NCI-H446 treated with DMSO at 0.1 percent for 48 hours (cell line): Measurements from ENCODE around the gene SMIM24.

Source experiments
- DNase-seq: peaks from one replicate; lab custom pipeline; 2025; lab: John Stamatoyannopoulos, UW

Gene SMIM24

DNA sequence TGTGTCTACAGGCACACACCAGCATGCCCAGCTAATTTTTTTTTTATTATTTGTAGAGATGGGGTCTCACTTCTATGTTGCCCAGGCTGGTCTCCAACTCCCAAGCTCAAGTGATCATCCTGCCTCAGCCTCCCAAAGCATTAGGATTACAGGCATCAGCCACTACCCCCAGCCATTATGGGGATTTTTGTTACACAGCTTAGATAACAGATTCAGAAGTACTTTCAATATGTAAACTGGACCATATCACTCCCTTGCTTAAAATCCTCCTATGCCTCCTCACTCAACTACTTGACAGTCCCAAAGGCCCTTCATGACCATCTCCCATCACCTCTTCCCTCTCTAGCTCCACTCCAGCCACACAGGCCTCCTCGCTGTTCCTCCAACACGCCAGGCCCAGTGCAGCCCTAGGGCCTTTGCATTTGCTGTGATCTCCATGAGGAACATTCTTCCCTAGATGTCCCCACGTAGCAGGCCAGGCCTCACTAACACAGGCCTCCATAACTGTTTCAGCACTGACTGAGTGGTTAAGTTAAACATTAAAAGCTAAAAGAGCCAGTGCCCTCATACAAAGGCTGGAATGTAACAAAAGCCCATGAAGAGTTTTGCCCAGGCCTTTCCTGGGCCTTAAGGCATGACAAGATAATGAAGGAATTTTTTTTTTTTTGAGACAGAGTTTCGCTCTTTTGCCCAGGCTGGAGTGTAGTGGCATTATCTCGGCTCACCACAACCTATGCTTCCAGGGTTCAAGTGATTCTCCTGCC is 17.6 kb upstream of the SMIM24 start:
- DNase-seq: no peak

DNA sequence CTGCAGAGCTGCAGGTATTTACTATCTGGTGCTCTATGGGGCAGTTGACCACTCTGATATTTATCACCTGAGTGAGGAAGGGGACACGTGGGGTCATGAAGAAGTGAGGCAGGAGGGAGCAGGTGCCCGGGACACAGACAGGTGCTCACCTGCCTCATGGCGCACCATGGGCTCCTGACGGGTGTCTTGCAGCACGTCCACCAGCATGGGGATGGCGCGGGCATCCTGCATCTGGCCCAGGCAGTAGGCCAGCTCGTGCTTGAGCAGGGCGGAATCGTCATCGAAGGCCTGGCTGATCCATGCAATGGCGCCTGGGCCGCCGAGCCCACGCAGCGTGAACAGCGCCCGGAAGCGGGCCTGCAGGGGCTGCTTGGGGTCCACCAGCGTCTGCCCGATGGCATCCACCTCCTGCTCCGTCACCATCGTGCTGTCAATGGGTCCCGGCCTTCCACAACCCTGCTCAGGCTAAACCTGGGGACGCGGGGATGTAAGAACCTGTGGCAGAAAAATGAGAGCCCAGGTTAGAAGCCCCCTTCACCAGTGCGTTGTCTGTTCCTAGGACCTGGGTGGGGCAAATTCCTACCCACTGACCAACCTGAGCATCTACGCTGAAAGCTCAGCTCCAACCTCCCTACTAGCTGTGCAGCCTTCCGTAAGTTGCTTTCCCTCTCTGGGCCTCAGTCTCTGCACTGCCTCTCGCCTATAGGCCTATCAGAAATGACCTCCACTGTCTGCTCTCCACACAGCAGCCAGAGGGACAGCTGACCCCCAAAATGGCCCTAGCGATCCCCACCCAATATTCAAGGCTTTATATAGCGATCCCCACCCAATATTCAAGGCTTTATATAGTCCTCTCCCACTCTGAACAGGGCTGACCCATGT is 16.3 kb upstream of the SMIM24 start:
- DNase-seq: no peak

DNA sequence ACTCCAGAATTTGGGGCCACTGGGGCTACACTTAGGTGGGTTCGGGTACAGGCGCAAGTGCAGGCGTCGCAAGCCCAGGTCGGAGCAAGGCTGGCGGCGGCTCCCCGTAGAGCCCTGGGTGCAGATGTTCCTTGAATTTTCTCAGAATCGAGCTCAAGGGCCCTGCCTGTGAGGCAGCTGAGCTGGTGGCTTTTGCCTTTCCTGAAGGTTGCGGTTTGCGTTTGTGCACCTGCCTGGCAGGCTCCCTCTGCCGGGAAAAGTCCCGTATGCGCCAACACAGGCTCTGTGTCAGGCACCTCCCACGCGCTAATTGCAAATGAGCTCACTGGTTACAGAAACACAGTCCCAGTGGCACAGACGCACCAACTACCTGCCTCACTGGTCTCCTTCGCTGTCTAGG is 14.2 kb upstream of the SMIM24 start:
- DNase-seq: no peak

DNA sequence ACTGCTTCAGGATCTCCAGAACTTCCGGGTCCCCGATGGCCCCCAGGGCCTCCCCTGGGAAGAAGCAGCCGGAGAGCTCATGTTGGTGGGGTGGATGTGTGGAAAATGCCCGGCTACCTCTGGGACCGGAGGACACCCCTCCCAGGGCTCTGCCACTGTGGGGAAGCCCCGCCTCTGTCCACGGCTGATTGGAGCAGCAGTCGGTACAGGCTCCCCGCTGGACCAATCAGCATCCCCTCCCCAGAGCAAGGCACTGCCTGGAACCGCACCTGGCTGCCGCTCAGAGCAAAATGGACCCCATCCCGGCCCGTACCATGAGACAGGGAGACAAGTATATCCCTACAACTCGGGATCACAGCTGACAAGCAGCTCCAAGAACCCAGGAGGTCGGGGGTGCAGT is 13.7 kb upstream of the SMIM24 start:
- DNase-seq: no peak

DNA sequence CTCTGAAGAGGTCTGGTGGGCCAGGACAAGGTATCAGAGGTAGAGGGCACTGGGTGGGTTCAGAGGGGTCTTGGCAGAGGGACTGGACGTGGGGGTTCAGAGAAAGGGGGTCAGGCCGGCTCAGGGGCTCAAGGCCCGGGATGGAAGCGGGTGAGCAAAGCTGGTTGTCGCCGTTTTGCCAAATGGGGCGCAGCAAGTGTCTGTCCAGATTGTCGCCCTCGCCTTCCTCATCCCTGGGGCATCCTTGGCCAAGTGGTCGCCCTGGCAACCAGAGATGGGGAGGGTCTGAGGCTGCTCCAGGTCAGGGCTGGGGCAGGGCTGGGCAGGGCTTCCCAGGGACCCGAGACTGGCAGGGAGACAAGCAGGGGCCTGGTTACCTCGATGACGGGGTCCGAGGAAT is 13.3 kb upstream of the SMIM24 start:
- no peak for DNase-seq

DNA sequence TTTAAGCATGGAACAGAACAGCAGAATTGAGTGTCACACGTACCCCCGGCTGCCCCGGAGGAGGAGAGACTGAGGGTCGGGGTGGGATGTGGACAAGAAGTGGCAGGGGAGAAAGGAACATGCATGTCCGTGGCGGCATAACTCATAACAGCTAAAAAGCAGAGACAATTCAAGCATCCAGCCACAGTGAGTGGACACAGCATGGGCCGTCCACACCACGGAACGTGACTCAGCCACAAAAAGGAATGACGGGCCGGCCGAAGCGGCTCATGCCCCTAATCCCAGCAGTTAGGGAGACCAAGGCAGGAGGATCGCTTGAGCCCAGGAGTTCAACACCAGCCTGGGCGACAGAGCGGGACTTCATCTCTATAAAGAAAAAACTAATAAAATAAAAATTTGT is 12.6 kb upstream of the SMIM24 start:
- no peak for DNase-seq

DNA sequence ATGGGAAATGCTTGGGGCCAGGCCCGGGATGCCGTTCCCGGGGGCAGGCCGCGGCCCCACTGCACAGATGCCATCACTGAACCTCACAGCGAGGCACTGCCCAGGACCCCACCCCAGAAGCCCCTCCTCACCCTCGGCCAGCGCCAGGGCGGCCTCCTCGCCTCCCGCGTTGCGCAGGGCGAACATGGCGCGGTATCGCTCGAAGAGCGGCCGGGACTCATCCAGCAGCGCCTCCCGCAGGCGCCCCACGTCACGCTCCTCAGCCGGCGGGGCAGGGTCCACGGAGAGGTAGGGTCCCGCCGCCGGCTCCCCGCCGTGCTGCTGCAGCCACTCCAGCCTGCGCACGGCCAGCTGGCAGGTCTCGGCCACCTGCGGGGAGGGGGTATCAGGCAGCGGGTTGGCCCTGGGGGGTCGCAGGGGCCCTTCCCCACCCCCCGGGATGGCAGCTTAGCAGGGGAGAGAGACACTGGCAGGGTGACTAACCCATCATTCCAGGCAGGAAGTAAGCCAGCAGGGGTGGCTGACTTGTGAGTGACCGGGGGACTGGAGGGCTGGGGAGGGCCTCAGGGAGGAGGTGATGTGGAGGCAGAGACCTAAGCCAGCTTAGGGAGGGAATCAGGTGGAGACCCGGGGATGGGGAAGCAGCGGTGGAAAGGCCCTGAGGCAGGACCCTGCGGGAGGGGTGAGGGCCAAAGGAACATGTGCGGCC is 12.0 kb upstream of the SMIM24 start:
- DNase-seq: no peak

DNA sequence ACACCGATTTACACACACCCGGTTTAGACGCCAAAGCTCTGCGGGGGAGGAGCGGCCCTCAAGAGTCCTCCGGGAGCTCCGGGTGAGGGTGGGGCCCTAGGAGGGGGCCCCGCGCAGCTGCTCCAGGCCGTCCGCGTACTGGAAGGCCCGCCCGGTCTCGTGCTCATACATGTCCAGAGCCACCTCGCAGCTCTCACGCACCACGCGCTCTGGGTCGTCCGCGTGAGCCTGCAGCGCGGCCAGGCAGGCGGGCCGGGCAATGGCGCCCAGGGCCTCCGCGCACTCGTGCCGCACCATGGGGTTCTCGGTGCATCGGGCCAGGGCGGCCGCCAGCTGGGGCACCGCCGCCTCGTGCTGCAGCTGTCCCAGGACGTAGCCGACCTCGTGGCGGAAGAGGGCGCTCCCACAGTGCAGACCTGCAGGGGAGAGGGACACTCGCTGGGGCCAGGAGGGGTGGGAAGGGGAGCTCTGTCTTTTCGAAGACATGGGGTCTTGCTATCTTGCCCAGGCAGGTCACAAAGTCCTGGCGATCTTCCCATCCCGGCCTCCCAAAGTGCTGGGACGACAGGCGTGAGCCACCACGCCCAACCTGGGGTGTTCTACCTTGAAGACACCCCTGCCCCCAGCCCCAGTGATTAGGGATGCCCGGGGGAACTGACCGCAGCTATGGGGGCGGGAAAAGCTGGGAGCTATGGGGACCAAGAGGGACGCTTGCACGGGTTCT is 11.2 kb upstream of the SMIM24 start:
- DNase-seq: no peak

DNA sequence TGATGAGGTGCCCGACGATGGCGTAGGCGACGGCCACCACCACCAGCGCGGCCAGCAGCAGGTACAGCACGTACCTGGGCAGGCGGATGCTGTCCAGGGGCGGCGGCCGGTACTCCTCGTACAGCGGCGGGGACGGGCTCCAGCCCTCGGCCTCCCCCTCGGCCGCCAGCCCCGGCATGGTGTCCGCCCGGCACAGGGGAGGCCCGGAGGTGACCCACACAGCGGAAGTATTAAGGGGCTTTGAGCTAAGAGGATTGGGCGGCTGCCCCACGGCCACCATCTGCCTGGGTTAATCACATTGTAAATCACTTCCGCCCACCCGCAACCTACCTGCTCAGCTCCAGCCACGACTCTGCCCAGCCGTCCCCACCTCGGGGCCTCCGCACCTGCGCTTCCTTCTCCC is 2.9 kb upstream of the SMIM24 start, which contains the start of gene SMIM44:
Gene SMIM44 (minus strand): TSS at position 216 of the 403 bp plus-strand sequence. CDS start 38 bp downstream, at position 178.
- DNase-seq: no peak

DNA sequence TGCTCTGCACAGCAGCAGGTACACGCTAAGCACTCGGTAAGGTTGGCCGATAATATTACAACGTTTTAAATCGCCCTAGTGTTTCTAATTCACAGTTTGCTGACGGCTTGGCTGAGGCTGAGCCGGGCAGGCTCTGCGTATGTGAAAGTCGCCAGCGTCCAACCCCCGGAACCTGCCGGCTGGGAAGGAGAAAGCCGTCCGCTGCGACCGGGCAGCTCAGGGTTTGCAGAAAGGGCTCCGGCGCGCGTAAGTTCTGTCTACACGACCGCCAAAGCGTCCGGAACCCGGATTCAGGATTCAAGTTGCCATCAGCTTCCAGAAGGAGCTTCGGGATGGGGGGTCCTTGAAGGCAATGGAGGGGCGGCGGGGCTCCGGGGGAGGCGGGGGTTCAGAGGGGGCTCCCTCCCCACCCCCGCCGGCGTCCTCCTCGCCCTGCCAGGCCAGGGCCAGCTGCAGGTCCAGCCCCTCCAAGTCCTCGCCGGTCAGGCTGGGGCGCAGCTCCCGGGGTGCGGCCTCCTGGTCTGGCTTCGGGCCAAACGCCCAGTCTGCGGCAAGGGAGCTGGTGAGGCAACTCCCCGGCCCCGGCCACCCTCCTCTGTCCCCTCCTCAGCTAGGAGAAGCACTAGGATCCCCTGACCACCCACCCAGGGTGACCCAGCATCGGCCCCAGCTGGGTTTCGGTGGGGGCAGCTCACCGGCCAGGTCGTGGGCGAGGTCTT is 2.3 kb upstream of the SMIM24 start:
- DNase-seq: no peak

DNA sequence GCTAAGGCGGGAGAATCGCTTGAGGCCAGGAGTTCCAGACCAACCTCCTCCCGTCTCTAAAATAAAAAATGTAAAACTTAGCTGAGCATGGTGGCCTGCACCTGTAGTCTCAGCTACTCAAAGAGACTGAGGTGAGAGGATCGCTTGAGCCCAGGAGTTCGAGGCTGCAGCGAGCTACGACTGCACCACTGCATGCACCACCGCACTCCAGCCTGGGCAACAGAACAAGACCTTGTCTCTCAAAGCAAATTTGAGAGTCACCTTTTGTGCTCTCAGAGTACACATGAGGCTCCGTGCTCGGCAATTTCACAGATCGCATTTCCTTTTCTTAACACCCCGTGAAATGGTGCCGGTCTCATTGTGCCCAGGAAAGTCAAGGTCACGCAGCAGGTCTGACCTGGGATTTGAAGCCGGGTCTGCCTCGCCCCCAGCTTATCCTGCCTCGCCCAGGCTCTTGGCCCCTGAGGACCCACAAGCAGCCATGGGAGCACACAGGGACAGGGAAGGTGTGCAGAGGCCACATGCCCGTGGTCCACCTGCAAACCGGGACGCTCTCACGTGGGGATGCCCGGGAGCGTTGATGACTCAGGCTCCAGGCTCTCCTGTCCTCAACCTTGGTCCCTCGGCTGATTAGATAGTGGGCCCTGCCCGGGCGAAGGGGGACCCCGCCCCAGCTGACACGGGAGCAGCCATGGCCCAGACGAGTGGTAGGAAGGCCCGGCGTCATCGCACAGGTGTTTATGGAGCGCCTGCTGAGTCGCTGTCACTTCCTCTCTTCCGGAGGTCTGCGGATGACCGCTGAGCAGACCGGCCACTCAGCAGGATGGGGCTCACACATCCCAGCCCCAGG is 1.1 kb upstream of the SMIM24 start:
- DNase-seq: no peak

DNA sequence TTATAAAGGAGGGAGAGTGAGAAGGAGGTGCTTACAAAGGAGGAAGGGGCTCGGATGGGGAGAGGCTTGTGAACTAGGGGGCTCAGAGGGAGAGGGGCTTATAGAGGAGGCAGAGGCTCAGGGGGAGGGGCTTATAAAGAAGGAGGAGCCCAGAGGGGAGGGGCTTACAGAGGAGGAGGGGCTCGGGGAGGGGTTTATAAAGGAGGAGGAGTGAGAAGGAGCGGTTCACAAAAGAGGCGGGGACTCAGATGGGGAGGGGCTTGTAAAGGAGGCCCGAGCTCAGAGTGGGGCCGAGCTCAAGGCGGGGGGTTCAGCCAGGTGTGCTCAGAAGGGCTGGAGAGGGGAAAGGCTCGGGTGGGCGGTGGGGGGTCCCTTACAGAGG is 500 bp downstream of the SMIM24 start:
- no peak for DNase-seq

DNA sequence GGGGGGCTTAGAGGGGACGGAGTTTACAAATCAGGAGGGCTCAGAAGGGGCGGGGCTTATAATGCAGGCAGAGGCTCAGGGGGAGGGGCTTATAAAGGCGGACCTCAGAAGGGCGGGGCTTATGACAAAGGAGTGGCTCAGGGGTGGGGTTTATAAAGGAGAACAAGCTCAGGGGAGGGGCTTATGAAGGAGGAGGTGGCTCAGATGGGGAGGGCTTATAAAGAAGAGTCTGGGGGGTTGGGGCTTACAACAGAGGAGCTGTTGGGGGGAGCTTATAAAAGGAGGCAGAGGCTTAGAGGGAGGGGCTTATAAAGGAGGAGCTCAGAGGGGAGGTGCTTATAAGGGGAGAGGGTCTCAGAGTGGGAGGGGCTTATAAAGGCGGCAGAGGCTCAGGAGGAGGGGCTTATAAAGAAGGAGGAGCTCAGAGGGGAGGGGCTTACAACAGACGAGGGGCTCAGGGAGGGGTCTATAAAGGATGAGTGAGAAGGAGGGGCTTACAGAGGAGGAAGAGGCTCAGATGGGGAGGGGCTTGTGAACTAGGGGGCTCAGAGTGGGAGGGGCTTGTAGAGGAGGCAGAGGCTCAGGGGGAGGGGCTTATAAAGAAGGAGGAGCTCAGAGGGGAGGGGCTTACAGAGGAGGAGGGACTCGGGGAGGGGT is 1.0 kb downstream of the SMIM24 start:
- DNase-seq: no peak

DNA sequence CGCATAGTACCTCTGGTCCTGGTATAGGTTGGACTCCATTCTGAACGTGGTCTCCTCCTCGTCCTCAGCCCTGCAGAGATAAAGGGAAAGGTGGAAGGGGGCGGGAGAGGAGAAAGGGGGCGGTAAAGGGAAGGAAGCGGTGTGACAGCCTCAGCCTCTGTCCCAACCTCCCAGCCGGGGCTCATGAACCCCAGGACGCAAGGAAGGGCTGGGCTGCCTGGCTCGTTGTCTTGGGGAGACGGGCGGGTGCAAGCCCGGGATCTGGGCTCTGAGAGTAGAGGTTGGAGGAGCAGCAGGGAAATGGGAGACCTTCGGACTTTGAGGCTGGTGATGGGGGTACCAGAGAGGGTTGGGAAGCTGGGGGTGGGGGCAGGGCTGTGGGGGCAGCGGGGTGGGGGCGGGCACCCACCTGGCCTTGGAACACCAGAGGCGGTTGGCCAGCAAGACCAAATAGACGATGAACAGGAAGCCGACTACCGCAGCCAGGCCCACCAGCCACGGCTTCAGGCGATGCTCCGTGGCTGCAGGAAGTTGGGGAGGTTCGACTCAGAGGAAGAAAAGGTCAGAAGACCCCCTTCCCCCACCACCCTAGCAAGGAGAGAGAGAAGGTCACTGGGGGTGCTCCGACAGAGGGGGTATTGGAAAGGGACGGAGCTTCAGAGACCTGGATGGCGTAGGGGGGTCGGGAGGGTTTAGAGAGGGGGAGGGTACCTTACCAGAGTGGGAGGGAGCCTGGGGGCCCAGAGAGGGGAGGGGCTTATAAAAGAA is 1.7 kb downstream of the SMIM24 start:
- no peak for DNase-seq

DNA sequence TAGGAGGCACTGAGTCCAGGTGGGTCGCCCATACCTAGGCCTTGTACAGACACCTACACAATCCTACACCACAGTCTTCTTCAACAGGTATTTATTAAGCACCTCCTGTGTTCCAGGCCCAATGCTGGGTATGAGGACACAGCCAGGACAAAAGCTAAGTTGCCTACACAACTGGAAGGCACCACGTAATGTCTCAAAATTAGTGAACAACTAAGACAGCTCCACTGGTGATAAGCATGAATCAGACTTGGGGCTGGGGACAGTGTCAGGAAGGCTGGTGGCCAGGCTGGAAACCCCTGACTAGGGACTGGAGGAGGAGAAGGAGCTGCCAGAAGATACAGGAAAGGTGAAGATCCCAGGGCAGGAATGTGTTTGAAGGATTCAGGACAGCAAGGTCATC is 2.4 kb downstream of the SMIM24 start:
- DNase-seq: no peak

DNA sequence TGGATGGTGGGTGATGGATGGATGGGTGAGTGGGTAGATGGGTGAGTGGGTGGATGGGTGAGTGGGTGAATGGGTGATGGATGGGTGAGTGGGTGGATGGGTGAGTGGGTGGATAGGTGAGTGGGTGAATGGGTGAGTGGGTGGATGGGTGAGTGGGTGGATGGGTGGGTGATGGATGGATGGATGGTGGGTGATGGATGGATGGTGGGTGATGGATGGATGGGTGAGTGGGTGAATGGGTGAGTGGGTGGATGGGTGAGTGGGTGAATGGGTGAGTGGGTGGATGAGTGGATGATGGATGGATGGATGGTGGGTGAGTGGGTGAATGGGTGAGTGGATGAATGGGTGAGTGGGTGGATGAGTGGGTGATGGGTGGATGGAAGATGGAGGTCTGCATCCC is 2.8 kb downstream of the SMIM24 start:
- DNase-seq: no peak

DNA sequence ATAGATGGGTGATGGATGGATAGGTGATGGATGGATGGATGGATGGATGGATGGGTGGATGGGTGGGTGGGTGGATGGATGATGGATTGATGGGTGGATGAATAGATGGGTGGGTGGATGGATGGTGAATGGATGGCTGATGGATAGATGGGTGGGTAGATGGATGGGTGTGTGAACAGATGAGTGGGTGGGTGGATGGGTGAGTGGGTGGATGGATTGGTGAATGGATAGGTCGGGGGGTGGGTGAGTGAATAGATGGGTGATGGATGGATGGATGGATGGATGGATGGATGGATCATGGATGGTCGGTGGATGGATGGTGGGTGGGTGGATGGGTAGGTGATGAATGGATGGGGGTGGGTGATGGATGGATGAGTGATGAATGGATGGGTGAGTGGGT is 3.5 kb downstream of the SMIM24 start:
- DNase-seq: no peak

DNA sequence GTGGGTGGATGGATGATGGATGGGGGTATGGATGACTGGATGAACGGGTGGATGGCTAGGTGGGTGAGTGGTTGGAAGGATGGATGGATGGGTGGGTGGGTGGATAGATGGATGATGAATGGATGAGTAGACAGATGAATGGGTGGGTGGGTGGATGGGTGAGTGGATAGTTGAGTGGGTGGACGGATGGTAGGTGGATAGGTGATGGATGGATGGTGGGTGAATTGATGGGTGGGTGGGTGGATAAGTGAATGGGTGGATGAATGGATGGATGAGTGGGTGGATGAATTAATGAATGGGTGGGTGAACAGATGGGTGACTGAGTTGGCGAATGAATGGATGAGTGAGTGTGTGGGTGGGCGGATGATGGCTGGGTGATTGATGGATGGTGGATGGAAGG is 4.9 kb downstream of the SMIM24 start:
- no peak for DNase-seq

DNA sequence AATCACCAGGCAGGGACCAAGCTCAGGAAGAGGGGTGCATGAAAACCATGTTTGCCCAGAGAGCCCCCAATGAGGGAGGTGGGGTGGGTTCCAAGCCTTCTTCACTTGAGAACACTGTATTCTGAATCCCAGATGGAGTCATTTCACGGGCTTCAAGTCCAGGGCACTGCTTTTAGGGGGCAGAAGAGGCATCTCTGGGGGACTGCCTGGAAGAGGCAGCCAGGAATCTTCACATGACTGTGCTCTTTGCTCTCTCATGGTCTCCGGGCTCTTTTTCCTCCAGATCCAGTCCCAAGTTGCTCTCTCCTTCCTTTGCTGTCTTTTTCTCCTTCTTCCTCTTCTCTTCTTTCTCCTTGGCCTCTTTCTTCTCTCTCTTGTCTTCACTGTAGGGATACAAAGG is 5.7 kb downstream of the SMIM24 start:
- no peak for DNase-seq
